Hepatocyte (in vitro differentiated cells): ENCODE results near the gene NT5E.

Experiments
- CTCF ChIP-seq: fragments of 200-600 bp; sonication (generic); IDR thresholded peaks from 2 replicates; pipeline ENCODE4 v1.5.1; 2016; ENCODE audit warnings: antibody characterized with exemption, mild to moderate bottlenecking; ENCODE audit not compliant: poor library complexity
- EZH2phosphoT487 ChIP-seq: fragments of 200-600 bp; sonication (generic); IDR thresholded peaks from one replicate; pipeline ENCODE4 v1.6.1; 2018; ENCODE audit warnings: antibody characterized with exemption, mild to moderate bottlenecking, low read depth, moderate library complexity; ENCODE audit not compliant: unreplicated experiment, severe bottlenecking

- TF ChIP-seq CTCF (no peak), EZH2phosphoT487 (no peak)
These were observed 43.2 kb upstream of the NT5E start for GRCh38 chr6:85406641-85407075.
